ENCODE measurements around the gene PRKN.

GRCh38 chr6:161578478-161578877, 1149.1 kb downstream of the PRKN start:
- TF ChIP-seq CTCF (IDR thresholded peaks at IDR 0.05; ENCODE audit: low read depth, low read length) (no peak), EZH2phosphoT487 (IDR thresholded peaks at IDR 0.05; ENCODE audit: low read depth) (no peak)

All from OCI-LY3 (cell line).